IPS-18a (cell line): ENCODE data around the gene USP19.

Experiments
- H3K27ac ChIP-seq: one replicate; pipeline ENCODE4 v1.5.1; 2013; ENCODE audit warnings: low read length
- H3K27me3 ChIP-seq: one replicate; pipeline ENCODE4 v1.6.1; 2013; ENCODE audit warnings: mild to moderate bottlenecking, low read length; ENCODE audit not compliant: control insufficient read depth, insufficient read depth
- H3K36me3 ChIP-seq: one replicate; pipeline ENCODE4 v1.6.1; 2013; ENCODE audit warnings: low read depth, low read length; ENCODE audit not compliant: control insufficient read depth
- H3K4me1 ChIP-seq: one replicate; pipeline ENCODE4 v1.6.1; 2013; ENCODE audit warnings: low read depth, low read length; ENCODE audit not compliant: control insufficient read depth
- H3K4me3 ChIP-seq: one replicate; pipeline ENCODE4 v1.5.1; 2013; ENCODE audit warnings: low read length
- H3K9ac ChIP-seq: one replicate; pipeline ENCODE4 v1.6.1; 2013; ENCODE audit warnings: mild to moderate bottlenecking, low read length, moderate library complexity
- H3K9me3 ChIP-seq: one replicate; pipeline ENCODE4 v1.6.1; 2013; ENCODE audit warnings: low read depth, low read length; ENCODE audit not compliant: control insufficient read depth

Gene USP19

GRCh38 chr3:49120438-49121131 lies at the start of gene USP19:
Gene USP19 (minus strand): TSS chr3:49120823. CDS start chr3:49119145, 1,678 bp downstream.
- peak within 1 kb of the TSS; percentile 67 for H3K4me3 ChIP-seq
- peaks cover 38% of the 10 kb centered on the region for H3K36me3 ChIP-seq
- H3K9me3 ChIP-seq, result no peaks in the 10 kb centered on the region
- H3K9ac ChIP-seq, result peak within 1 kb of the TSS; percentile 75
- H3K4me1 ChIP-seq, result peaks cover 4% of the 10 kb centered on the region
- peak within 1 kb of the TSS; percentile 35 for H3K27ac ChIP-seq
- no peaks in the 10 kb centered on the region for H3K27me3 ChIP-seq

GRCh38 chr3:49166752-49167556 lies 46.3 kb upstream of the USP19 start:
- Histone ChIP-seq H3K27ac (peak overlapping the region; percentile 18), H3K36me3 (peaks cover 14% of the 10 kb centered on the region), H3K27me3 (no peaks in the 10 kb centered on the region), H3K9me3 (no peaks in the 10 kb centered on the region), H3K9ac (peak overlapping the region; percentile 91), H3K4me1 (peaks cover 19% of the 10 kb centered on the region), H3K4me3 (peak overlapping the region; percentile 84)

- peaks cover 17% of the 10 kb centered on the region for H3K4me1 ChIP-seq
- H3K9ac ChIP-seq, result peak within 1 kb of the TSS; percentile 91
- no peaks in the 10 kb centered on the region for H3K27me3 ChIP-seq
- no peaks in the 10 kb centered on the region for H3K9me3 ChIP-seq
- peak within 1 kb of the TSS; percentile 45 for H3K27ac ChIP-seq
- H3K4me3 ChIP-seq, result peak within 1 kb of the TSS; percentile 84
- H3K36me3 ChIP-seq, result peaks cover 20% of the 10 kb centered on the region
These were observed 45.4 kb upstream of the USP19 start, which contains the start of gene CCDC71 for GRCh38 chr3:49165771-49166751. Gene CCDC71 (minus strand): TSS chr3:49166331. CDS start chr3:49164208, 2,123 bp downstream.

GRCh38 chr3:49164983-49165720 lies 44.5 kb upstream of the USP19 start:
- Histone ChIP-seq H3K9ac (peak overlapping the region; percentile 91), H3K4me1 (peaks cover 13% of the 10 kb centered on the region), H3K36me3 (peaks cover 20% of the 10 kb centered on the region), H3K9me3 (no peaks in the 10 kb centered on the region), H3K4me3 (peak overlapping the region; percentile 84), H3K27me3 (no peaks in the 10 kb centered on the region), H3K27ac (peak overlapping the region; percentile 45)

GRCh38 chr3:49163609-49164008 lies 43.0 kb upstream of the USP19 start:
- Histone ChIP-seq H3K4me3 (no peak overlapping the region), H3K36me3 (peaks cover 20% of the 10 kb centered on the region), H3K27ac (no peak overlapping the region), H3K4me1 (peaks cover 13% of the 10 kb centered on the region), H3K9ac (no peak overlapping the region), H3K9me3 (no peaks in the 10 kb centered on the region), H3K27me3 (no peaks in the 10 kb centered on the region)

GRCh38 chr3:49162751-49163419 lies 42.3 kb upstream of the USP19 start:
- H3K9ac ChIP-seq, result no peak overlapping the region
- no peaks in the 10 kb centered on the region for H3K27me3 ChIP-seq
- peaks cover 13% of the 10 kb centered on the region for H3K4me1 ChIP-seq
- H3K36me3 ChIP-seq, result peaks cover 20% of the 10 kb centered on the region
- no peak overlapping the region for H3K27ac ChIP-seq
- H3K4me3 ChIP-seq, result no peak overlapping the region
- H3K9me3 ChIP-seq, result no peaks in the 10 kb centered on the region

- H3K27me3 ChIP-seq, result no peaks in the 10 kb centered on the region
- no peaks in the 10 kb centered on the region for H3K9me3 ChIP-seq
- H3K36me3 ChIP-seq, result peaks cover 20% of the 10 kb centered on the region
- no peak overlapping the region for H3K4me3 ChIP-seq
- no peak overlapping the region for H3K9ac ChIP-seq
- H3K27ac ChIP-seq, result no peak overlapping the region
- peaks cover 13% of the 10 kb centered on the region for H3K4me1 ChIP-seq
These were observed 41.3 kb upstream of the USP19 start for GRCh38 chr3:49161808-49162530.

- no peak overlapping the region for H3K4me3 ChIP-seq
- H3K4me1 ChIP-seq, result peaks cover 8% of the 10 kb centered on the region
- H3K9ac ChIP-seq, result no peak overlapping the region
- peaks cover 20% of the 10 kb centered on the region for H3K36me3 ChIP-seq
- H3K27me3 ChIP-seq, result no peaks in the 10 kb centered on the region
- H3K9me3 ChIP-seq, result no peaks in the 10 kb centered on the region
- no peak overlapping the region for H3K27ac ChIP-seq
These were observed 40.6 kb upstream of the USP19 start for GRCh38 chr3:49161197-49161596.

GRCh38 chr3:49158792-49159191 lies 38.2 kb upstream of the USP19 start:
- Histone ChIP-seq H3K4me1 (no peaks in the 10 kb centered on the region), H3K9ac (no peak overlapping the region), H3K27me3 (no peaks in the 10 kb centered on the region), H3K4me3 (no peak overlapping the region), H3K9me3 (no peaks in the 10 kb centered on the region), H3K36me3 (peaks cover 16% of the 10 kb centered on the region), H3K27ac (no peak overlapping the region)
